Central memory CD8-positive, alpha-beta T cell (primary cell): ENCODE measurements around the gene FAM217A.

Experiments
- ATAC-seq: fragments of 150-1000 bp; cut with Tn5 transposase; replicated peaks from 2 replicates; pipeline ENCODE4 v1.10.0; 2022; ENCODE audit warnings: mild to moderate bottlenecking, moderate FRiP score, moderate number of reproducible peaks; ENCODE audit not compliant: poor library complexity, severe bottlenecking; ENCODE audit errors: extremely low read depth
- DNase-seq, 2 donors: peaks; one replicate each; pipeline ENCODE4 v3.0.0; 2021; ENCODE audit warnings: low spot score in 2 of 2
- H3K27ac Mint-ChIP-seq: one replicate; pipeline ENCODE4 v1.8.0; 2022; ENCODE audit warnings: low read depth, mild to moderate bottlenecking, moderate library complexity, mixed read lengths
- H3K27me3 Mint-ChIP-seq: one replicate; pipeline ENCODE4 v1.8.0; 2022; ENCODE audit warnings: mixed read lengths
- H3K36me3 Mint-ChIP-seq: one replicate; pipeline ENCODE4 v1.8.0; 2022; ENCODE audit warnings: mild to moderate bottlenecking, moderate library complexity, mixed read lengths; ENCODE audit not compliant: insufficient read depth
- H3K4me1 Mint-ChIP-seq: one replicate; pipeline ENCODE4 v1.8.0; 2022; ENCODE audit warnings: mixed read lengths
- H3K4me3 Mint-ChIP-seq: one replicate; pipeline ENCODE4 v1.8.0; 2022; ENCODE audit warnings: mild to moderate bottlenecking, moderate library complexity, mixed read lengths
- H3K9me3 Mint-ChIP-seq: one replicate; pipeline ENCODE4 v1.8.0; 2022; ENCODE audit warnings: mixed read lengths

Gene FAM217A

GRCh38 chr6:4071330-4071729, 7.6 kb downstream of the FAM217A start:
- H3K4me3 Mint-ChIP-seq, result no peak overlapping the region
- DNase-seq (no peak), ATAC-seq (no peak)
- H3K36me3 Mint-ChIP-seq, result no peaks in the 10 kb centered on the region
- H3K27me3 Mint-ChIP-seq, result peaks cover 8% of the 10 kb centered on the region
- no peaks in the 10 kb centered on the region for H3K4me1 Mint-ChIP-seq
- no peaks in the 10 kb centered on the region for H3K9me3 Mint-ChIP-seq
- no peak overlapping the region for H3K27ac Mint-ChIP-seq

DNA sequence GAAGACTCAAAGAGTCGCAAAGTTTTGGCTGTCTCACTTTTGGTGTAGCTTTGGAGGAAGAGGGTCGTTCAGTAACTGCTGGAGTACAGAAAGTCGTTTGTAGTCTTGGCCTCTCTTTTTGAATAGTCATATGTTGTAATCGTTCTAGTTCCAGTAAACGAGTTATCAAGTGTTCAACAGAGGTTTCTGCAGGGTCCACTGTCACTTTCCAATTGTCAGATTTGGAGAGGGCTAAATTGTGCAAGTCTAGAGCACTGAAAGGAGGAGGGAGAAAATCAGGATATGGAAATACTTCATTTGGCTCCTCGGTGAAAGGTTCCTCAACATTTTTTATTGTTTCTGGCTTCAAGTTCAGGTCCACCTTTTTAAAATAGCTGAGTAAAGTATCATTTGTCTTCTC, 9.7 kb downstream of the FAM217A start:
- ATAC-seq (no peak), DNase-seq (no peak)
- peaks cover 12% of the 10 kb centered on the region for H3K36me3 Mint-ChIP-seq
- H3K27me3 Mint-ChIP-seq, result no peaks in the 10 kb centered on the region
- no peak overlapping the region for H3K4me3 Mint-ChIP-seq
- no peaks in the 10 kb centered on the region for H3K4me1 Mint-ChIP-seq
- H3K27ac Mint-ChIP-seq, result no peak overlapping the region
- no peaks in the 10 kb centered on the region for H3K9me3 Mint-ChIP-seq

- no peaks in the 10 kb centered on the region for H3K9me3 Mint-ChIP-seq
- H3K4me1 Mint-ChIP-seq, result no peaks in the 10 kb centered on the region
- DNase-seq, result no peak
- H3K36me3 Mint-ChIP-seq, result peaks cover 25% of the 10 kb centered on the region
- H3K4me3 Mint-ChIP-seq, result no peak overlapping the region
- no peak overlapping the region for H3K27ac Mint-ChIP-seq
- no peaks in the 10 kb centered on the region for H3K27me3 Mint-ChIP-seq
- ATAC-seq, result no peak
Measured at GRCh38 chr6:4067673-4068072, 11.3 kb downstream of the FAM217A start.

DNA sequence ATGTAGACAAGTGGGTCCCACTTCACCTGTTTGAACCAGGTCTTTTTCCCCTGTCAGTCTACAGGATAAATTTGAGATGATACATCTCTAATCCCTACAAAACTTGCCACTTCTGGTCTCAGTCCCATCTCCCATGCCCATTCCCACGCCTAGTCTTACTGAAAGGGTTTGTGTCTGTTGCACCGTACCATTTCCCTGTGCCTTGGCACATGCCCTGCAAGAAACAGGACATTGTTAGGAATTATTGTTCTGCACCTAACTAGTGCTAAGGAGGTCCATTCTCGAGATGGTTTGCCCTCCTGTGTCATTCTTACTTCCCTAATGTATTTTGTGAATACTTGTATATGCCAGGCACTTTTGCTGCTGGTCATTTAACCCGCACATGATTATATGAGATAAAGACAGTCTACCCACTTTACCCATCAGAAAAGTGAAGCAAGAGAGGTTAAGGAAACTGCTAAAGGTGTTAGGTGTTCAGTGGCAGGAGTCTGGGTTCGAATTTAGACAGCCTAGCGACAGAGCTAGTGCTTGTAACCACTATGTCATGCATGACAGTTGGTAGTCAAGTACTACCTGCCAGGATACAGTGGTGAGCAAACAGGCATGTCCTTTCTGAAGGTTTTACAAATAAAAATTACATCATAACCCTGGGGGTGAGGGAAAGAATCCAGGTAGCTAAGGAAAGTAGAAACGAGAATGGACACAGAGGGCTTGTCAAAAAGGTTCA, 12.7 kb downstream of the FAM217A start:
- no peaks in the 10 kb centered on the region for H3K27me3 Mint-ChIP-seq
- ATAC-seq (no peak), DNase-seq (no peak)
- no peaks in the 10 kb centered on the region for H3K9me3 Mint-ChIP-seq
- no peaks in the 10 kb centered on the region for H3K4me1 Mint-ChIP-seq
- no peak overlapping the region for H3K4me3 Mint-ChIP-seq
- H3K27ac Mint-ChIP-seq, result no peak overlapping the region
- H3K36me3 Mint-ChIP-seq, result peaks cover 31% of the 10 kb centered on the region

DNA sequence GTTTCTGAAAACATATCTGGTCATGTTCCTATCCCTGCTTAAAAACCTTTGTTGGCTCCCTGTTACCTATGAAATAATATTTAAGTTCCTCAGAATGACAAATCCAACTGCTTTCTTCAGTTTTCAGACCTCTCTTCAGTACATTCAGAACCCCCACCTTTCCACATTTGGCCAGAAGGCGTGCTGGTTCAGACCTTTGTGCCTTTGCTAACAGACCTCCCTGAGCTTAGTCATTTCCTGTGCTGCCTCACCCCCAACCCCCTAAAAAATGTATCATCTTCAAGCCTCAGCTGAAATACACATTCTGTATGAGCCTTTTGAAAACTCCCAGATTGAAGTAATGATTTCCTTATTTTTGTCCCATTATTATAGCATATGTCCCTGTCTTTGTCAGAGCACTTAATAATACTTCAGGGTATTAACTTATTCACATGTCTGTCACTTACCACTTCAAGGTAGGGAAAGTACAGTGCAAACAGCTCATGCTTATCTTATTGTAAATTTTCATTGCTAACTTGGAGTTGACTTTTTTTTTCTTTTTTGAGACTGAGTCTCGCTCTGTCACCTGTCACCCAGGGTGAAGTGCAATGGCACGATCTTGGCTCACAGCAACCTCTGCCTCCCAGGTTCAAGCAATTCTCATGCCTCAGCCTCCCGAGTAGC, 19.7 kb downstream of the FAM217A start:
- H3K4me1 Mint-ChIP-seq, result peaks cover 14% of the 10 kb centered on the region
- ATAC-seq, result peak; percentile 74
- H3K27me3 Mint-ChIP-seq, result no peaks in the 10 kb centered on the region
- H3K9me3 Mint-ChIP-seq, result no peaks in the 10 kb centered on the region
- no peak for DNase-seq
- H3K36me3 Mint-ChIP-seq, result peaks cover 74% of the 10 kb centered on the region
- H3K27ac Mint-ChIP-seq, result peak overlapping the region; percentile 76
- peak overlapping the region; percentile 15 for H3K4me3 Mint-ChIP-seq

- no peak overlapping the region for H3K27ac Mint-ChIP-seq
- no peaks in the 10 kb centered on the region for H3K9me3 Mint-ChIP-seq
- no peak for DNase-seq
- no peak for ATAC-seq
- peaks cover 14% of the 10 kb centered on the region for H3K4me1 Mint-ChIP-seq
- no peak overlapping the region for H3K4me3 Mint-ChIP-seq
- H3K36me3 Mint-ChIP-seq, result peaks cover 71% of the 10 kb centered on the region
- no peaks in the 10 kb centered on the region for H3K27me3 Mint-ChIP-seq
Measured at GRCh38 chr6:4057036-4057435, 21.9 kb downstream of the FAM217A start.

- Mint-ChIP-seq H3K27me3 (no peaks in the 10 kb centered on the region), H3K4me3 (no peak overlapping the region), H3K27ac (no peak overlapping the region), H3K36me3 (peaks cover 80% of the 10 kb centered on the region), H3K9me3 (no peaks in the 10 kb centered on the region), H3K4me1 (peaks cover 14% of the 10 kb centered on the region)
- ATAC-seq (no peak), DNase-seq (no peak)
Measured at GRCh38 chr6:4055420-4056041, 23.4 kb downstream of the FAM217A start.

GRCh38 chr6:4049246-4049645, 29.7 kb downstream of the FAM217A start:
- Mint-ChIP-seq H3K27ac (no peak overlapping the region), H3K27me3 (no peaks in the 10 kb centered on the region), H3K4me3 (no peak overlapping the region), H3K36me3 (peaks cover 81% of the 10 kb centered on the region), H3K4me1 (no peaks in the 10 kb centered on the region), H3K9me3 (no peaks in the 10 kb centered on the region)
- no peak for ATAC-seq
- DNase-seq, result no peak

DNA sequence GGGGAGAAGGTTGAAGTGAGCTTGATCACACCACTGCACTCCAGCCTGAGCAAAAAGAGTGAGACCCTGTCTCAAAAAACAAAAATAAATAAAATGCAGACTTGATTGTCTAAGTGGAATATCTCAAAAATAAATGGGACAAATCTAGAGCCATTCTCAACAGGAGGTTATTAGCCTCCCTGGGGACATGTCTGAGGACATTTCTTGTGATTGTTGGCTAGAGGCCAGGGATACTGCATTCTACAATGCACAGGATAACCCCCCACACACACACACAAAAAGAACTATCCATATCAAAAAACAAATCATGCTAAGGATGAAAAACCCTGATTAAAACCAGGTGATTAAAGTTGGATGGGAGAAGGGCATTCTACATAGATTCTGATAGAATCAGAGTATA, 37.5 kb downstream of the FAM217A start:
- H3K9me3 Mint-ChIP-seq, result no peaks in the 10 kb centered on the region
- DNase-seq, result no peak
- peaks cover 40% of the 10 kb centered on the region for H3K4me1 Mint-ChIP-seq
- H3K27me3 Mint-ChIP-seq, result no peaks in the 10 kb centered on the region
- no peak overlapping the region for H3K27ac Mint-ChIP-seq
- no peak overlapping the region for H3K4me3 Mint-ChIP-seq
- peaks cover 84% of the 10 kb centered on the region for H3K36me3 Mint-ChIP-seq
- ATAC-seq, result no peak

- no peak for ATAC-seq
- Mint-ChIP-seq H3K27ac (peak overlapping the region; percentile 54), H3K4me3 (no peak overlapping the region), H3K27me3 (no peaks in the 10 kb centered on the region), H3K4me1 (peaks cover 53% of the 10 kb centered on the region), H3K36me3 (peaks cover 79% of the 10 kb centered on the region), H3K9me3 (no peaks in the 10 kb centered on the region)
- no peak for DNase-seq
Measured at GRCh38 chr6:4039348-4039747, 39.6 kb downstream of the FAM217A start.

DNA sequence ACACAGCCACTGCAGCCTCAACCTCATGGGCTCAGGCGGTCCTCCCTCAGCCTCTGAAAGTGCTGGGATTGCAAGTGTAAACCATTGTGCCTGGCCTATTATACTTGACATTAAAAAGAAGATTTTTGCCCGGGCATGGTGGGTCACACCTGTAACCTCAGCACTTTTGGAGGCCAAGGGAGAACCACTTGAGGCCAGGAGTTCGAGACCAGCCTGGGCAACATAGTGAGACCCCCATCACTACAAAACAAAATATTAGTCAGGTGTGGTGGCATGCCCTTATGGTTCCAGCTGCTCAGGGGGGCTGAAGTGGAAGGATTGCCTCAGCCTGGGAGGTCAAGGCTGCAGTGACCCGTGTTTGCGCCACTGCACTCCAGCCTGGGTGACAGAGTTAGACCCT, 42.4 kb downstream of the FAM217A start:
- DNase-seq (no peak), ATAC-seq (no peak)
- H3K4me1 Mint-ChIP-seq, result peaks cover 61% of the 10 kb centered on the region
- peaks cover 74% of the 10 kb centered on the region for H3K36me3 Mint-ChIP-seq
- no peaks in the 10 kb centered on the region for H3K9me3 Mint-ChIP-seq
- H3K27me3 Mint-ChIP-seq, result no peaks in the 10 kb centered on the region
- H3K4me3 Mint-ChIP-seq, result no peak overlapping the region
- H3K27ac Mint-ChIP-seq, result peak overlapping the region; percentile 82

- H3K4me3 Mint-ChIP-seq, result no peak overlapping the region
- H3K36me3 Mint-ChIP-seq, result peaks cover 46% of the 10 kb centered on the region
- no peaks in the 10 kb centered on the region for H3K9me3 Mint-ChIP-seq
- peaks cover 65% of the 10 kb centered on the region for H3K4me1 Mint-ChIP-seq
- DNase-seq, result no peak
- H3K27me3 Mint-ChIP-seq, result no peaks in the 10 kb centered on the region
- no peak overlapping the region for H3K27ac Mint-ChIP-seq
- no peak for ATAC-seq
Measured at GRCh38 chr6:4032475-4032874, 46.5 kb downstream of the FAM217A start.

DNA sequence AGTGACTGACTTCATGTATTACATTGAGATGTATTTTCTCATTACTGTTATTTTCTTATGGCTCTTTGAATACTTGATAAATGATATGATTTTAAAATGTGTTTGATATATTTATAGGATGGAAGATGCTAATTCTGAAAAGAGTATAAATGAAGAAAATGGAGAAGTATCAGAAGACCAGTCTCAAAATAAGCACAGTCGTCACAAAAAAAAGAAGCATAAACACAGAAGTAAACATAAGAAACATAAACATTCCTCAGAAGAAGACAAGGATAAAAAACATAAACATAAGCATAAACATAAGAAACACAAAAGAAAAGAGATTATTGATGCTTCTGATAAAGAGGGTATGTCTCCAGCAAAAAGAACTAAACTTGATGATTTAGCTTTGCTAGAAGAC, 47.5 kb downstream of the FAM217A start:
- Mint-ChIP-seq H3K27me3 (no peaks in the 10 kb centered on the region), H3K27ac (peak overlapping the region; percentile 68), H3K4me3 (no peak overlapping the region), H3K4me1 (peaks cover 63% of the 10 kb centered on the region), H3K9me3 (no peaks in the 10 kb centered on the region), H3K36me3 (peaks cover 44% of the 10 kb centered on the region)
- ATAC-seq (no peak), DNase-seq (no peak)
